Uterus (tissue), 4 donors: ENCODE data around the gene YWHAB. TPM values are rescaled to one million over a fixed set of nuclear protein-coding genes. Genes with fewer than 3 reads are reported as not detected.
A peak's percentile ranks its signal among the peaks of the same experiment; 100 is the strongest.

Experiments used
- DNase-seq, 2 donors: peaks; one replicate each; pipeline ENCODE4 v3.0.0-alpha.2; 2019 to 2020
- H3K27ac ChIP-seq, 2 donors: fragments of 200-600 bp; sonication (generic); 1 replicate in 1 of 2; 2 replicates in 1 of 2; pipeline ENCODE4 v1.5.1; 2016 to 2018
- H3K27me3 ChIP-seq, 2 donors: fragments of 200-600 bp; sonication (generic); one replicate each; pipeline ENCODE4 v1.5.1; 2018 to 2019; ENCODE audit warnings: control low read depth in 1 of 2
- H3K36me3 ChIP-seq, 2 donors: fragments of 200-600 bp; sonication (generic); one replicate each; pipeline ENCODE4 v1.5.1; 2019; ENCODE audit warnings: control low read depth in 1 of 2
- H3K4me1 ChIP-seq, 2 donors: fragments of 200-600 bp; sonication (generic); one replicate each; pipeline ENCODE4 v1.5.1; 2018 to 2019; ENCODE audit warnings: control low read depth in 1 of 2
- H3K4me3 ChIP-seq, 2 donors: fragments of 200-600 bp; sonication (generic); 1 replicate in 1 of 2; 2 replicates in 1 of 2; pipeline ENCODE4 v1.5.1; 2018 to 2019; ENCODE audit warnings: mild to moderate bottlenecking in 1 of 2
- H3K9me3 ChIP-seq, 2 donors: fragments of 200-600 bp; sonication (generic); one replicate each; pipeline ENCODE4 v1.5.1; 2019; ENCODE audit warnings: control low read depth in 1 of 2
- POLR2A ChIP-seq, 2 donors: fragments of 450-650 bp; IDR thresholded peaks; one replicate each; pipeline ENCODE4 v1.6.1; 2016; ENCODE audit warnings: antibody characterized with exemption in 2 of 2, mild to moderate bottlenecking in 1 of 2, moderate library complexity in 1 of 2
- intact Hi-C: fragments of 100-400 bp; cut with DNase I; formaldehyde crosslinking; loops from one replicate; pipeline ENCODE4 v1.15.1; 2023; ENCODE audit warnings: low total_unique reads
- total RNA-seq, 4 donors: library from RNA; depleted of rRNA in 3 of 4; stranded (reverse); fragments of >200 nt in 3 of 4; gene quantifications; one replicate each; pipeline versions ENCODE4 v1.1.0 to v1.2.4, GENCODE V29; 2014 to 2023
- TF ChIP-seq, protein P1 (sequence below), 4 experiments: fragments of 200-600 bp in 2 of 4; fragments of 450-650 bp in 2 of 4; sonication (generic) in 2 of 4; IDR thresholded peaks; one replicate each; pipeline ENCODE4 v1.5.1; 2016 to 2019; ENCODE audit warnings: antibody characterized with exemption in 4 of 4, mild to moderate bottlenecking in 2 of 4, moderate library complexity in 1 of 4
- donor health status: DM: yes; HTN: yes; CAD: no.

YWHAB gene
- total RNA-seq, 4 donors from 2014 or later: 54.3 to 131 (median 108) TPM

DNA sequence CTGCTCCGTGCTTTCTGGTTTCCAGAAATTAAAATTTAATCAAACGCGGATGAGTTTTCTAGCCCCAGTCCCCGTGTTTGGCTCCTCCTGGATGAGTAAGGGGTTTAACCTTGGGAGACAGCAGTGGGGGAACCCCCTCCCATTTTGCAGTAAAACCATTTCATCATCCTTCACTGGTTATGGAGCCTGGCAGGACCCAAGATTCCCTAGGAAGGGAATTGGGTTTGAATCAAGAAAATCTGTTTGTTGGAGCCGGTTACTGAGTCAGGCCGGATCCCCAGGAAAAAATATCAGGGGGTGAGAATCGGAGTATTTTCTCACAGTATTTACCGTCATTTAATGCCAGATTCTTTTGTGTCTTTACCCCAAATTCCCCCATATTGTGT, 754 bp downstream of the YWHAB start:
- intact Hi-C loops: loop anchor here (10.0 kb wide), 1 partner anchor 79 kb away; the partner anchor contains the start of genes STK4 and TOMM34
- TF ChIP-seq, protein P1, sequence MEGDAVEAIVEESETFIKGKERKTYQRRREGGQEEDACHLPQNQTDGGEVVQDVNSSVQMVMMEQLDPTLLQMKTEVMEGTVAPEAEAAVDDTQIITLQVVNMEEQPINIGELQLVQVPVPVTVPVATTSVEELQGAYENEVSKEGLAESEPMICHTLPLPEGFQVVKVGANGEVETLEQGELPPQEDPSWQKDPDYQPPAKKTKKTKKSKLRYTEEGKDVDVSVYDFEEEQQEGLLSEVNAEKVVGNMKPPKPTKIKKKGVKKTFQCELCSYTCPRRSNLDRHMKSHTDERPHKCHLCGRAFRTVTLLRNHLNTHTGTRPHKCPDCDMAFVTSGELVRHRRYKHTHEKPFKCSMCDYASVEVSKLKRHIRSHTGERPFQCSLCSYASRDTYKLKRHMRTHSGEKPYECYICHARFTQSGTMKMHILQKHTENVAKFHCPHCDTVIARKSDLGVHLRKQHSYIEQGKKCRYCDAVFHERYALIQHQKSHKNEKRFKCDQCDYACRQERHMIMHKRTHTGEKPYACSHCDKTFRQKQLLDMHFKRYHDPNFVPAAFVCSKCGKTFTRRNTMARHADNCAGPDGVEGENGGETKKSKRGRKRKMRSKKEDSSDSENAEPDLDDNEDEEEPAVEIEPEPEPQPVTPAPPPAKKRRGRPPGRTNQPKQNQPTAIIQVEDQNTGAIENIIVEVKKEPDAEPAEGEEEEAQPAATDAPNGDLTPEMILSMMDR (IDR thresholded peaks at IDR 0.05): no peak
- no peak for TF ChIP-seq POLR2A (IDR thresholded peaks at IDR 0.05)
- H3K4me1 ChIP-seq: peaks cover 0 to 16% of the 10 kb centered on the region in 2 donors

DNA sequence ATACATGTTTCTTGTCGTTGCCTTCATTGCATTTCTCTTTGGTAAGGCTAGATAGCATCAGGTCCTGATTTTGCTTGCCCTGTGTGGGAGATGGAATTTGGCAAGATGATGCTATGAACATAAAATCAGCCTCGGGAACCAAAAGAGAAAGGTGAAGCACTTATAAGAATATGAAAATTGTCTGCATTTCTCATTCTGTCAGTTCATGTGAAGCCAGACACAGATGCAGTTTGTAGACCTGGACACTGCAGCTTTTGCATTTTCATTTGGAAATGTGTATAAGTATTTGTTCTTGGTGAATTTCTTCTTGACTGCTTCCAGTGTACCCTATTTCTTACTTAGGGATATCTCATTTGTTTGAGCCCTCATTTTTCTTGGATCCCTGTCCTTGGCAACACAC, 1.3 kb downstream of the YWHAB start:
- H3K36me3 ChIP-seq: no peaks in the 10 kb centered on the region
- H3K4me1 ChIP-seq: peaks cover 0 to 16% of the 10 kb centered on the region in 2 donors
- peak overlapping the region; percentile 94 to 99 for H3K4me3 ChIP-seq
- no peak for DNase-seq
- TF ChIP-seq, protein P1 (IDR thresholded peaks at IDR 0.05): no peak
- TF ChIP-seq POLR2A (IDR thresholded peaks at IDR 0.05): no peak
- H3K27me3 ChIP-seq: no peaks in the 10 kb centered on the region
- H3K9me3 ChIP-seq: no peaks in the 10 kb centered on the region
- peak overlapping the region in 1 of 2 donors; percentile 93 for H3K27ac ChIP-seq
- intact Hi-C loops: loop anchor here (10.0 kb wide), 1 partner anchor 78 kb away; the partner anchor contains the start of genes STK4 and TOMM34

More for the DNA sequence above, 754 bp downstream of the YWHAB start:
- DNase-seq: no peak
- H3K9me3 ChIP-seq: no peaks in the 10 kb centered on the region
- H3K36me3 ChIP-seq: no peaks in the 10 kb centered on the region
- peak overlapping the region; percentile 94 to 99 for H3K4me3 ChIP-seq
- no peaks in the 10 kb centered on the region for H3K27me3 ChIP-seq
- H3K27ac ChIP-seq: peak overlapping the region; percentile 93 to 97

DNA sequence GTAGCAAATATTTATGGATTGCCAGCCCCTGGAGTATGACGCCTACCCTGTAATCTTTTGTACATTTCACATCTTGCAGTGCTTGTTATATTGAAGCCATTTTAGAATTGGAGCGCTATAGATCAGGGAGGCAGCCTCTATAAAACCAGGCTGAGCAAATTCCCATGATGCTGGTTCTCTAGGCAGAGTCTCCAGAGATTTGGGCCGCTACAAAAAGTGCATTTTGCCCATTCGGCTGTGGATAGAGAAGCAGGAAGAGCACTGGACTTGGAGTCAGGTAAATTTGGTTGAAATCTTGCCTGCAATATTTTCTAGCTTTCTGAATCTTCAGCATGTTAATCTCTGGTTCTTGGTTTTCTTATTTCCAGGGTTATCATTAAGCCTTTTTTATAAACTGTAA, 2.0 kb downstream of the YWHAB start:
- H3K4me1 ChIP-seq: peaks cover 0 to 16% of the 10 kb centered on the region in 2 donors
- intact Hi-C loops: loop anchor here (10.0 kb wide), 1 partner anchor 77 kb away; the partner anchor contains the start of genes STK4 and TOMM34
- H3K36me3 ChIP-seq: no peaks in the 10 kb centered on the region
- no peak overlapping the region for H3K27ac ChIP-seq
- H3K27me3 ChIP-seq: no peaks in the 10 kb centered on the region
- peak overlapping the region in 1 of 2 donors; percentile 94 for H3K4me3 ChIP-seq
- no peaks in the 10 kb centered on the region for H3K9me3 ChIP-seq
- no peak for TF ChIP-seq POLR2A (IDR thresholded peaks at IDR 0.05)
- TF ChIP-seq, protein P1 (IDR thresholded peaks at IDR 0.05): no peak
- no peak for DNase-seq

DNA sequence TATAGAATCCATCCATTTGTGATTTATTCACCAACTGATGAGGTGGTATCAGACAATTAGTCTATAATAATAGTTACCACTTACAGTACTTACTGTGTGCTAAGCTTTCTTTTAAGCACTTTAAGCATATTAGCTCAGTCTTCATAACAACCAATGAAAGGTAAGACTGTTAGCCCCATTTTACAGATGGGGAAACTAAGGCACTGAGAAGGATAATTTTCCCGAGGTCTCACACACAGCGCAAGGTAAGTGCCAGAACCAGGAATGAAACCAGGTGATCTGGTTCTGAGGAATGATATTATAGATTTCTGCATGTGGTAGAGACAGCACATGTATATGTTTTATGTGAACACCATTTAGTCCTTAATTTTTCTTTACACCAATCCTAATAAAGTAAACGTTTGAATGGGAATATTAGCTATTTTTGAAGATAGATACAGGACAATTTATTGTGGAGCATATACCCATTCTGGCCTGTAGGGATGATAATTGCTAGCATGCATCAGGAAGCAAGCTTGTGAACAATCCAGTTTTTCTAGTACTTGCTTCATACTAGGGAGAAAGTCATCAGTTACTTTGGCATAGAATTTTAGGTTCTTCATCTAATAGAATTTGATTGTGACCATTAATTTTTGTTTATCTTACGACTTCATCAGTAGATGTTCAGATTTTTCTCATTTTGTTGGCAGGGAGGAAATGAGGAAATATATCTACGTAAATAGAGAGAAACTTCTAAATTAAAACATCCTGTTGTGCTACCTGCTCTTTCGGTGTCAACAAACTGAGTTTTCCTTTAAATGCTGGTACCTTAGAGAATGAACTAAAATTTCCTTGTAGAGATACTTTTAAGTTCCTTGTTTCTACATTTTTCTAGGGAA, 3.0 kb downstream of the YWHAB start:
- intact Hi-C loops: loop anchor here (10.0 kb wide), 1 partner anchor 76 kb away; the partner anchor contains the start of genes STK4 and TOMM34
- no peak overlapping the region for H3K4me3 ChIP-seq
- H3K4me1 ChIP-seq: peaks cover 0 to 16% of the 10 kb centered on the region in 2 donors
- H3K27me3 ChIP-seq: no peaks in the 10 kb centered on the region
- no peak for TF ChIP-seq POLR2A (IDR thresholded peaks at IDR 0.05)
- TF ChIP-seq, protein P1 (IDR thresholded peaks at IDR 0.05): peak in 1 of 4 experiments; percentile 29
- no peak for DNase-seq
- no peak overlapping the region for H3K27ac ChIP-seq
- H3K9me3 ChIP-seq: no peaks in the 10 kb centered on the region
- H3K36me3 ChIP-seq: no peaks in the 10 kb centered on the region

DNA sequence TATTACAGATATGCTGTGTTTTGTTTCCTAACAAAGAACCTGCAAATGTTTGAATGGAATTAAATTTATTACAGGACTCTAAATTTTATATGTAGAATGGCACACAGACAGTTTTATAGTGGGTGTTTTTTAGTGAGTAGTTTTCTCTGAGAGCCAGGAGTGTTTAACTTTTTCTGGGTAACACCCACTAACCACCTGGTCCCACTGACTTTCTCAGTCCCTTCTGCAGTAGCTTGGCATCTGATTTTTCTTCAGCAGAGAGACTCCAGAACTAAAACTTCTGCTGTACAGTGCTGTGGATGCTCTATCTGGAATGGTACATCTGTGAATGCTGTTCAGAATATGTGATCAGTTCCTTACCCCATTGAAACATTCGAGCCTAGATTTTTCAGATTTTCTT, 6.3 kb downstream of the YWHAB start:
- Histone ChIP-seq H3K36me3 (no peaks in the 10 kb centered on the region), H3K27me3 (no peaks in the 10 kb centered on the region), H3K27ac (no peak overlapping the region), H3K9me3 (no peaks in the 10 kb centered on the region), H3K4me3 (no peak overlapping the region), H3K4me1 (peaks cover 5 to 16% of the 10 kb centered on the region in 2 donors)
- intact Hi-C loops: no loop called here
- TF ChIP-seq, protein P1 (IDR thresholded peaks at IDR 0.05): no peak
- TF ChIP-seq POLR2A (IDR thresholded peaks at IDR 0.05): no peak
- no peak for DNase-seq
